Stimulated activated CD4-positive, alpha-beta T cell treated with anti-CD3 and anti-CD28 coated beads, TNF-alpha, amount 100 ng/mL, for 24 hours (primary cell): ENCODE data around the gene OSTM1.

Experiments used
- DNase-seq, 3 experiments: peaks; one replicate each; pipeline ENCODE4 v3.0.0-alpha.2; 2020; ENCODE audit warnings: low read depth in 3 of 3

The OSTM1 gene, protein sequence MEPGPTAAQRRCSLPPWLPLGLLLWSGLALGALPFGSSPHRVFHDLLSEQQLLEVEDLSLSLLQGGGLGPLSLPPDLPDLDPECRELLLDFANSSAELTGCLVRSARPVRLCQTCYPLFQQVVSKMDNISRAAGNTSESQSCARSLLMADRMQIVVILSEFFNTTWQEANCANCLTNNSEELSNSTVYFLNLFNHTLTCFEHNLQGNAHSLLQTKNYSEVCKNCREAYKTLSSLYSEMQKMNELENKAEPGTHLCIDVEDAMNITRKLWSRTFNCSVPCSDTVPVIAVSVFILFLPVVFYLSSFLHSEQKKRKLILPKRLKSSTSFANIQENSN

DNA sequence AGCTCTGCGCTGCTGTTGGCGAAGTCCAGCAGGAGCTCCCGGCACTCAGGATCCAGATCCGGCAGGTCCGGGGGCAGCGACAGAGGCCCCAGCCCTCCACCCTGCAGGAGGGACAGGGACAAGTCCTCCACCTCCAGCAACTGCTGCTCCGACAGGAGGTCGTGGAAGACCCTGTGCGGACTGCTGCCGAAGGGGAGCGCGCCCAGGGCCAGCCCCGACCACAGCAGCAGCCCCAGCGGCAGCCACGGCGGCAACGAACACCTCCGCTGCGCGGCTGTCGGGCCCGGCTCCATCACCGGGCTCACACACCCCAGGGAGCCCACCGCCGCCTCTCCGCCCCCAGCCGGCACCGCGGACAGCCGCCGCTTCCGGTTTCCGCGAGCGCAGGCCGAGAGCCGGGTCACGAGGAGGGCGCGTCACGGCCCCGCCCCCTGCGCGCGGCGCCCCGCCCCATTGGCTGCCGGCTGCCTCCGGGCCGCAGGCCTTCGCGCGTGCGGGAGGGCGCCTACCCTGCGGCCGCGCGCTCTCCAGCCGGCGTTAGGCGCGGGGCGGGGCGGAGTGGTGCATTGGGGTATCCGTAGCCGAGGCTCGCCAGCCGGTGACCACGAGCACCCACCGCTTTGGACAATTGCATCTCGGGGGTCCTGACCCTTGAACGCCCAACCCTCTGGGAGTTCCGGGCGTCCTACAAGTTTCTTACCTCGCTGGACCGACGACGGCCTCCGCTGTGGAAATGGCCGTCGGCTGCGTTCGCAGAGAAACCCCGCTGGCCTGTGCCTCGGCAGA lies at the start of gene OSTM1:
OSTM1 (minus strand) TSS at position 383 of the 786 bp plus-strand sequence; CDS start at position 293, 90 bp downstream.
- peak; percentile 81 to 94 (median 88) for DNase-seq

DNA sequence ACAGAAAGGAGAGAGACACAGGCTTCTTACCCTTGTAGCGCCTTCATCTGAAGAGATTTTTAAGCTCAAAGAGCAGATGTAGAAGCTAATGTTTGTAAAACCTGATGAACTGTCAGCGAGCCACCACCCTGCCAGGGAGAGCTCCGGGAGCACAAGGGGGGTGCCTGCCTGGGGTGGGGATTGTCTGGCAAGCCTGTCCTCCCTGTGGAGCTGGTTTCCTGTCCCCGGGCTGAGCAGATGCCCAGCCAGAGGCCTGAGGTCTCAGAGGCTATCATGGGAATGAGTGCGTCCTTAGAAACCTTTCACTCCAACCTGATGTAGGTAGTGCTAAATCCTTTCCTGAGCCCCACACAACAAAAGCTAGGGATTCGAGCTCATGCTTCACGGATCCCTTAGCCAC lies 49.4 kb upstream of the OSTM1 start:
- DNase-seq = no peak

DNA sequence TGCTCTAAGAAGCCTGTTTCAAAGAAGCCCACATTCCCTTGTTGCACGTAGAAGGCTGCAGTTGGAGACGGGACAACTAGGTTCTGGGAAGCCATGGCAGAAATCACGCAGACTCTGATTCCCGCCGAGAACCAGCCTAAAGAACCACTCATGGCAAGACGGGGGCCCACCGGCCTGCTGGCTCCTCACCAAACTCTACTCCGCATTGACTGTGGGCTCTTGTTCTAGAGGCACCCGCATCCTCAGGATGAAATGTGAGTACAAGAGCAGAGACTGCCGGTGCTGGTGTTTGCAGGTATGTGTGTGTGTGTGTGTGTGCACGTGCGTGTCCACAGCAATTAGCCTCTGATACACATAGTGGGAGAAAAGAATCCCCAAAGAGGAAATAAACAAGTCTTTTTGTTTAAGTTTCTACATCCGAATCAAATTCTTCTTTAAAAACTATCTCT lies 49.0 kb upstream of the OSTM1 start:
- no peak for DNase-seq

DNA sequence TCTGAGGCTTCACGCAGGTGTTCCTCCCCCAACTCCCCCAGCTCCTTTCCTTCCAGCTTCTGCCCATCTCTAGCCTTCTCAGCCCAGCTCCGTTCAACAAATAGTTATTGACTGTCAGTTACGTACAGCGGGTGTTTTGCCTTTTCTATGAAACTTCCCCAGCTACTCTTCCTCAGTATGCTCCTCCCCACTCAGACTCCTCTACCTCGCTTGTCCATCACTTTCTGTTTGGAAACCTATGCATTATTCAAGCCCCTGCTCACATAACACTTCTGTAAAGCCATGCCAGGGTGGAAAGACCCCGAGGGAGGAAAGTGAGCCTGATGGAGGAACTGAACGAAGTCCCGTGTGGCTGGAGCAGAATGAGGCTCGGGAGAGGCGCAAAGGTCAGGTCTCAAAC lies 47.1 kb upstream of the OSTM1 start:
- no peak for DNase-seq

DNA sequence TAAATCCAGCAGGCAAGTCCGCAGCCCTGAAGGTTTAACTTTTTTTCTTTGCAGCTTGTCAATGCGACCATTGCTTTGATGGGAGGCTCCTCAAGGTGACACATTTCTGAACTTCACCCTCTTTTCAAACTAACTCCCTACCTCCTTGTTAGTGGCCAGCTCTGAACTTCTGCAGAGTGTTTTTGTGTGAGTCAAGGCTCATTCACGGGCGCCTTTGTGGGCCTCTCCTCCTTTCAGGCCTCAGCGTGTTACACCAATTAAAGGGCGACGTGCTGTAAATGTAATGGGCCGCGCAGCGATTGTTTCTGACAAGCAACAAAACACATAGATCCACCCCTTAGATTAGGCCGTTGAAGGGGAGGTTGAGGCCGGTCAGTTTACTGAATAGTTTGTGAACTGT lies 45.8 kb upstream of the OSTM1 start:
- no peak for DNase-seq

DNA sequence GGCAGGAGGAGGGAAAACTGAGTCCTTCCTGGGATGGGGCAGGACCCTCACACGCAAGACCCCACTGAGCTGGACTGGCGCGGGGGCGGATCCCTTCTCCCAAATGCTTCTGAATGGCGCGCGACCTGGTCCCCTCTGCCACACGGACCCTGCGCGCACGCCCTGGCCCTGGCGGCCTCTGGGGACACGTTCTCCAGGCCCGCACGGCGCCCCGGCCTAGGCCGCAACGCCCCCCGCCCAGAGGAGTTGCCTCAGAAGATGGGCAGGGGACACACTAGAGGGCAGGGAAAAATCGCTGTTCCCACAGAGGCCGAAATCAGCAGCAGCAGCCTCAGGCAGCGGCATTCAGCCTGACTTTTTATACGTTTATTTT lies 45.2 kb upstream of the OSTM1 start:
- DNase-seq = no peak

DNA sequence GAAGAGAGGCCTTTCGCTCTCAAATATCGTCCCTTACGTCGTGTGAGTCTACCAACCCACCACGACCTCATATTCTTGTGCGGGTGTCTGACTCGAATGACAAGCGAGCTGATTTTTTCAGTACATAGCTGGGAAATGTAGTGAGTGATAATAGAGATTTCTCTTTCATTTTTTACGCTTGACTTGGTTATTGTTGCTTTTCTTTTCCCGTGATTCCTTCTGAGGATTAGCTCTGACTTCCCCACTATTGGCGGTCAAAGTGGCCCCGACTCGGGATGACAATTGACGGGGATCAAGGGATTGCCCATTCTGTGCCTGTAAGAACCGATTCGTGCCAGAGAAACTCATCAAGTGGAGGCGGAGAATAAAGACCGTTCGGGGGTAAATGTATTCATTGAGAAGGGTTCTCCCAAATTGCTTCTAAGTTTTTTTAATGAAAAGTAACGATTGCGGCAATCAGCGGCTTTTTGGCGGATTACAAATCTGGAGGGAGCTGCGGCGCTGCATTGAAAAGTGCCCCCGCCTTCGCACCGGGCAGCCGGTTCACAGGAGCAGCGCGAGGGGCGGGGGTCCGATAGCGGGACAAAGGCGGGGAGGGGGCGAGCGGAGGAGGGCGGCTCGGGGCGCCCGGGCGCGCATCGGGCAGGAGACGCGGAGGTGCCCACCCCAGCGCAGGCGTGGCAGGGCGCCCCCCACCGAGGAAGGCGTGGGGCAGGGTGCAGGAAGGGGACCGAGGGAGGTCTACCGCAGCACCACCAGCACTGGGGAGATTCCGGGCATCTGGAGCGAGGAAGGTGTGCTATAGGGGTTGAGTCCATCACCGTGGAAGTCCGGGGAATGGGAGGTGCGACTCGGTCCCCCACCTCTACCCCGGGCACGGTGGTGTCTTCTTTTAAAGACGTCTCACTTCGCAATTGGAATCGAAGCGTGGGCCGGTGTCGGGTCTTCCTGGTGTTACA lies 44.5 kb upstream of the OSTM1 start:
- no peak for DNase-seq

DNA sequence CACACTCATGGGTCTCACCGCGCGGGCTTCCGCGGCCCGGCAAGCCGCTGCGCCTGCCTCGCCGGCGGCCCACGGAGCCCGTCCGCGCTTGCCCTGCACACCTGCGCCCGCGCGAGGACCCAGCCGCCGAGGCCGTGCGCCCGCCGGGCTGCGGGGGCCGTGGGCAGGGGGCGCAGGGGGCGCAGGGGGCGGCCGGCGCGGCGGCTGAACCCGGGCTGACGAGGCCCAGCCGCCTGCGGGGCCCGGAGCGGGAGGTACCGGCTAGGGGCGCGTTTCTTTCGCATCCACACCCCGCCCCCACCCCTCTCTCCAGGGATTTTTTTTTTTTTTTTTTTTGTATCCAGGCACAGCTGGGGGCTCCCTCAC lies 43.8 kb upstream of the OSTM1 start:
- no peak for DNase-seq

DNA sequence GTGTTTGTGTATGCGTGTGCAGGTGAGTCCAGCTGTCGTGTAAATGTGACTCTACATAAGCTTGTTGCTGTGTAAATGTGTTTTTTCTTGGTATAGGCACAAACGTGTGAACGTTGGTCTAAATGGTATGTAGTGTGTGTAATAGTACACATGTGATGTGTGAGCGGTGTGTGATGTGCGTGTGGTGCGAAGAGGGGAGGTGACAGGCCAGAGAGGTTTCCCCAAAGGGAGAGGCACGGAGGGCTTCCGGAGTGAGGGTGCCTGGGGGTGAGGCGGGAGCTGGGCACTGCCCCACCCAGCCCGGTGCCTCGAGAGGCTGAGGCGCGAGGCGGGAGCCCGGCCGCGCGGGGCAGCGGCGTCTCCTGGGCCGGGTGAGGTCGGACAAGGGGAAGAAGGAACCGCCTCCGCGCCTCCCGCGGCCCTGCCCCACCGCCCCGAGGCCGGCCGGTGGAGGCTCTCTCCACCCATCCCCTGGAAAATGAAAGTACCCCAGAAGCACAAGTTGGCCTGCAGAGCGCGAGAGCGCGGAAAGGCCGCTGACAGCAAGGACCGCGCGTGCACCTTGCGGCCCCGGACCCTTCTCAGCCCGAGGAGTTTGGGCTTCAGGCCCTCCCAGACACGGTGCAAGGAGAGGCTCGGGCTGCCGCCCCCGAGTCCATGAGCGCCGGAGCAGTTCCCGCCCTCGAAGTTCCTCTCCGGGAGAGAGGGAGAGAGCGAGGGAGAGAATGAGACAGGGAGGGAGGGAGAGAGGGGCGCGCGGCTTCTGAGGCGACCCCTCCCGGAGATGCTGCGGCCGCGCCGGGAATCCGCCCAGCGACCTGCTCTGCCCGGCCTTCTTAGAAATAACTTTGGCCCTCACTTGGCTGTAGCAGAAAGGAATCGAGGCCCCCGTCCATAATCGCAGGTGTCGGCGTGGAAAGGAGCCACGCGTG lies 43.2 kb upstream of the OSTM1 start:
- no peak for DNase-seq

DNA sequence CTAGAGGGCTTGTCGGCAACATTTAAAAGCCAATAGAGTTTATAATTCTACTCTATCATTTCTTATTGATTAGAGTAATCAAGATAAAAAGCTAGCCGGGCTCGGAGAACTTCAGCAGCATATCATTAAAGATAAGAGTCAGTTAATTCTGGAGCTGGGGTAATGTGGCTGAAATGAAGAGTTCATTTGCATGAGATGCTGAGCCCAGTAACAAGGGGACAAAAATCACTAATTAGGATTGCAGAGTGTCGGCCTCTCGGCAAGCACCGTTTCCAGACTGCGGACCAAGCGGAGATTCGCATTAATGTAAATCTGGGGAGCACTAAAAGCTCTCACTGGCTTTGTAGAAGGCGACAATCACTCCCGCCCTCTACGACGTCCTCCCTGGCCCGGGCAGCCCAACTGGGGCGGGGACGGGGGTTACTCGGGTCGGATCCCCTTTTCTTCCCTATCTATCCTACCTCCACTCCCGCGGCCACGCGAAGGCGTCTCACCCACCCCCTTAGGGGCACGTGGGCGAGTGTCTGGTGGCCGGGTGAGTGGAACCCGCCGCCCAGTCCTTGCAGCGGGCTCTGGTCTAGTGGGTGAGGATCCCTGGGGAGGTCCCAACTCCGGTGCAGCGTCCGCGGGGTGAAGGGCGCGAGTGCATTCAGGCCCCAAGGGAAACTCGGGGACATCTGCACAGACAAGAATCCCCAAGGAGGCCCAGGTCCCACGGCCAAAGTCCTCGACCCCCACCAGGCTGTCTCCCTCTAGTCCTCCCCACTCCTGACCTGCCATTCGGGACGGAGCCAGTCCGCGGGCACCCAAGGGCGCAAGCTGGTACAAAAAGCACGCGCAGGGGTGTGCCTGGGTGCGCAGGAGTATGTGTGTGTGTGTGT lies 42.2 kb upstream of the OSTM1 start:
- no peak for DNase-seq

DNA sequence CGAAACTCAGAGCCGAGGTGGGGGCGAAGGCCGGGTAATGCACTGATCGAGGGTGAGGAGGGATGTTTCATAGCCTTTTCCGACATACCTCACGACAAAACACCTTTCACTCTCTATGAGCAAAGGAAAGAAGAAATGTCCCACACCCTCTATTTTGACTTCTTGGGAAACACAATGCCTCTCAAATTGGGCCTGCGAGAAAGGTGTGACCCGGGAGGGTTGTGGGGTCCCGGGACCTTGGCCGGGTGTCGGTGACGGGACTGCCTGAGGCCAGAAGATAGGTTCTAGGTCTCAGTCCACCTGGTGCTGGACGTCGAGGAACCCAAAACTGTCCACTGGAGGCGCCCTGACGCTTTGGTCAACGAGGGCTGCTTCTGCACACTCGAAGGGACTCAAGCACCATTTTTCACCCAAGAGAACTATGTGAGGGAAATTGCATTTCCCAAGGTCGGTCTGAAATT lies 41.1 kb upstream of the OSTM1 start:
- no peak for DNase-seq

DNA sequence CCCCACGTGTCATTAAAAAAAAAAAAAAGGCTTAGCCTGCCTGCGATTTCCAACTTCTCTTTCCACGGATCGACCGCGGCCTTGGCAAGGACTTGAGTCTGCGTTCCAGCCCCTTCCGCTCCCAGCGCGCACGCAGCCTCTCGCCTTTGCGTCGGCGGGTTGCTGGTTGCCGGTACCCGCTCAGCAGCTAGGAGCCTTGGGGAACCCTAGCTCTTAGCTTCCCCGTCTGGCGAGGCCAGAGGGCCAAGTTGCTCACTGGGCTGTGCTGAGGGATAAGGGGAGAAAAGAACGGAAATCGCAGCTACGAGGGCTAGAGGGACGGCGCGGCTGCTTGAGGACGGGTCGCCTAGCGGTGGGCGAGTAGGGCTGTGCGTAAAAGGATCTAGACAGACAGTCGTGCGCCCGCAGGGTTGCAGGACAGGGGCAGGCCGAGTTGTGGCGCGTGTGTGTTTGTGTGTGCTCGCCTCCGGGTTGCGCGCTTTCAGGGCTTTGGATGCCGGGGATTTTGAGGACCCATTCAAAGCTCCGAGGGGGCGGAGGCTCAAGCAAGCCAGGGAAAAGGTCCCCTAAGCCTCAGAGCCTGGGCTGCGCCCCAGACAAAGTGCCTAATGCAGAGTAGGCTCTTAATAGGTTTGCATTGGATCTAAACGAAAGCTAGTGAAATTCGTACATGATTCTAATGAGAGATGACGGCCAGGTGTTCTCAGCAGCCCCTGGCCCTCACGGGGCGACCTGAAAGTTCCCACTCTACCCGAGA lies 40.5 kb upstream of the OSTM1 start:
- peak in 1 of 3 experiments; percentile 51 for DNase-seq

DNA sequence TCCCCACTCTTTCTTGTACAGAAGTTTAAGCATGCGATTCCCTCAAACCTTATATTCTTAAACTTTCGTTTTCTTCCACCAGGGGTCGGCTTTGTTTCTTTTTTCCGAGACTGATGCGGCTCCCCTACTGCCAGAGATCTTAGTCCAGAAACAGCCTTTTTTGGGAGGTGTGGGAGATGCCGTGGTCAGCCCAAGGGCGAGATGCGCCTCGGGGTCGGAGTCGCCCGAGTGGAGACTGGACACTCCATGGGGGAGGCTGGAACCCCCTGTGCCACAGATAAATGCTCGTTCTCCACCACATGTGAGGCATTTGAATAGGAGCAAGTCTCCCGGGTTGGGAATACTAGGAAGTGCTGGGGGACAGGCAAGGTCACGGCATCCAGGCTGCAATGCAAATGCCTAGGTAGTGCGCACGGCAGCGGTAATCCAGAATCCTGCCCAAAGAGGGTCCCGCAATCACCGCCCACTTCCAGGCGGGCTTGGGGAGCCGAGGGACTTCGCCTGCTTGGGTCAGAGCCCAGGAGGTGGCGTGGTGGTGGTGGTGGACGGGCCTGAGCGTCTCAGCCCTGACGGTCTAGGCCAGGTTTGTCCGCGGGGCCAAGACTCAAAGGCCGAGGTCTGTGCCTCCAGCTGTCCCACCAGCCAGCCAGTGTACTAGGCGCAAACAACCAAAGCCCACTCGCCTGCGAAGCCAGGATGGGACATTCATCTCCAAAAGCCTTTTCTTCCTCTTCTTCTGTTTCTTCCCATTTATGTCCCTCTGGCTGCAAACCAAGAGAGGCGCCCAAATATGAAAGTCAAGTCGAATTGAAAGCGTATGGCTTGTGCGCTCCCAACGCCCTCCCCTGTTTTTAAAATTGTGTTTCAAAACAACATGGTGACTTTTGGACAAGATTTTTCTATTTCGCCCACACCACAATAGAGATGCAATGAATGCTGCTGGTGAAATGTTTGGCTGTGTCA lies 39.3 kb upstream of the OSTM1 start:
- DNase-seq = no peak

DNA sequence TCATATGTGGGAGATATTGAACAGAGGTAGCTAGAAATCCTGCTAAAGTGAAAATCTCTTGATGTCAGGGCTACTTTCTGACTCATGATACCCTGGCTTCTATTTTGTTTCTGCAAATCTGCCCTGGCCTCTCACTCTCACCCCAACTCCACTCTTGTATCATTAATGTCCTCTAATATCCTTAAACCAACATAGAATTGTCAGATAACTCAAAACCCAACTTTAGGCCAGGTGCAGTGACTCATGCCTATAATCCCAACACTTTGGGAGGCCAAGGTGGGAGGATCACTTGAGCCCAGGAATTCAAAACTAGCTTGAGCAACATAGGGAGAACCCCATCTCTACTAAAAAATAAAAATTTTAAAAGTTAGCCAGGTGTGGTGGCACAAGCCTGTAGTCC lies 33.8 kb upstream of the OSTM1 start:
- DNase-seq = no peak

DNA sequence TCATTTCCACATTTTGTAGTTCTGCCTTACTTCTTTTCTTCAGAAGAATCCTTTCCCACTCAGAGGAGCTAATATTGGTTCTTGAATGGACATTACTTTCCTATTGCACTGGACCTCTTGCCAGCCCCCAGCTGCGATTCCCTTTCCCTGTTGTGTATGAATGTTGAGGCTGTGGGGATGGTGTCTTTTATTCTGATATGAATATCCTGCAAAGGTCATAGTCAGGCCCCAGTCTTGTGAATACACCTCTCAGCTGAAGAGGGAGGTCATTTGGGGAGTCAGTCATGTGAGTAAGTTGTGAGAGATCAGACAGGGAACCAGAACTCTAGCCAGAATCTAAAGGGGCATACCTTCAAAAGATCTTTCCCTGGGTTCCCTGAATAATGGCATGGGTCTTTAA lies 32.6 kb upstream of the OSTM1 start:
- no peak for DNase-seq

DNA sequence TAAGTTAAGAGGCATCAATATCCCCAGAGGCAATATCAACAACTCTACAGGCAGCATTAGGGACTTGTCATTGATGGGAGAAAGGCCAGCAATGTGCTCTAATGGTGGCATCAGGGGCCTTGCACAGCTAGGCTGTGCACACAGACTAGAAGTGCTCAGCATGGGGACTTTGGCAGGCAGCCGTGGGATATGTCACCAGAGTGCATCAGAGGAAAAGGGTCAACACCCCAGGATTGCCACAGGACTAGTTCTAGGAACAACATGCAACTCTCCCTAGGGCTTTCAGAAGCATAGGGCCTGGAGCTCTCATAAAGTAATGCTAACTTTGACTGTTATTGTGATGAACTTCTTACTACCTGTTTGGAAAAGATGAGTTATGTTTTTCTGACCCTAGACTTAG lies 32.2 kb upstream of the OSTM1 start:
- no peak for DNase-seq

DNA sequence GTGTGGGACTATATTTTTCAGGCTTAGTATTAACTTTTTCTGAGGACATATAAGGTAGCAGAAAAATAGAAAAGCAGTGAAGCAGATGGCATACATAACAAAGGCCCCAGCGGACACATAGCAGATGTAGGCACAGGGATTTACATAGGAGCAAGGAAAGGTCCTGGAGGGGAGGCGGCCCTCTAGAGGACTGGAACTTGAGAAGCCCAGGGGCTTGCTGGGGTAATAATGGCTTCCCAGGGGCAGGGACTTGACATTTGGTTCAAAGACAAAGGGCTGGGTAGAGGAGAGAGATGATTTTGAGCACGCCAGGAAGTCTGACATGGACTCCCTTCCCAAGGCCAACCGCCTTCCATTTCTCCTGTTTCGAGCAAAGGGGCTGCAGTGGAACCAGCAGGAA lies 31.7 kb upstream of the OSTM1 start:
- DNase-seq = no peak

DNA sequence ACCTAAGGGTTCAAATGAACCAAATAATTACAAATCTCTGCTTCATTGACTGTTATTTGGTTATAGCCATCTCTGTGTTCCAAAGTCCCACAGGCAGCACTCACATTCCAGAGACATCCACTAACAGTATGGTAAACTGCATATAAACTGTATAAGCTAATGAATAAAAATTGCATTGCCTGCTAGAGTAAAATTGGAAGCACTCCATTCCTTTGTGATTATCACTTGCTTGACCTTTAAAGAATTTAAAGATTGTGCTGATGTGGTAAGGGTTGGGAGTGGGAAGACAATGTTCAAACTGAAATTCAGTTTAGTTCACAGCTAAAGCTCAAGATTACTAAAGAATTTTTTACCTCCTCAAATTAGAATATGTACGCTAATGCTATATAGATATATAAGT lies 31.0 kb upstream of the OSTM1 start:
- DNase-seq = no peak
